Measurements from ENCODE around the gene TPD52L2.

The TPD52L2 gene

DNA sequence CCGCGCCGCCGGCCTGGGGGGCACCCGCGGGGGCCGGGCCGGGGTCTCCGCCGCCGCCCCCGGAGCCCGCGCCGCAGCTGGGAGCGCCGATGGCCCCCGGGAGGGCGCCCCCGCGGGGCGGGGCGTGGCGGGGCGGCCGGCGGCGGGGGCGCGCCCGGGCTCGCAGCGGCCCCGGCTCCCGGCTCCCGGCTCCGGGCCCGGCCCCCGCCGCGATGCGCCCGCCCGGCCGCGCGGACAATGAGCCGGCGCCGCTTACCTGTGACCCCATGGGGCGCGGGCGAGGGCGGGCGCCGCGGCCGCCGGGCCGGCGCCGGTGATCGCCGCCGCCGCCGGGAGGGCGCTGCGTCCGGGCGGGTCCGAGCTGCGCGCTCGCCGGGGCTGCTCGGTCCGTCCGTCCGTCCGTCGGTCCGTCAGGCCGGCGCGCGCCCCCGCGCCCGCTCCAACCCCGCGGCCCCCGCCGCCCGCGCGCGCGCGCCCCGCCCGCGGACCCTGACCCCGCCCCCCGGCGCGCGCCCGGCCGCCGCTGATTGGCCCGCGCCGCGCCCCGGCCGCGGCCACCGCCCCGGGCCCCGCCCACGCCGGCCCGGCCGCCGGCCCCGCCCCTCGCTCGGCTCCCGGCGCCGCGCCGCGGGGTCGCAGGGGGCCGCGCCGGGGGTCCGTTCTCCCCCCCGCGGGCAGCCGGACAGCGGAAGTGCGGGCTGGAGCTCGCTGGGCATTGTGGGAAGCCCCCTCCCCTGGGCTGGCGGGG lies 34.1 kb upstream of the TPD52L2 start, which contains the start of gene ZBTB46:
Gene ZBTB46, minus strand, starts transcription at position 424 of the 748 bp plus-strand sequence. CDS start 40,507 bp downstream, outside the sequence.
- TF ChIP-seq CTCF (IDR thresholded peaks at IDR 0.05) (no peak), ZFX (IDR thresholded peaks at IDR 0.05; ENCODE audit: borderline replicate concordance) (no peak)
- H3K27ac ChIP-seq = no peak within 1 kb of the TSS

DNA sequence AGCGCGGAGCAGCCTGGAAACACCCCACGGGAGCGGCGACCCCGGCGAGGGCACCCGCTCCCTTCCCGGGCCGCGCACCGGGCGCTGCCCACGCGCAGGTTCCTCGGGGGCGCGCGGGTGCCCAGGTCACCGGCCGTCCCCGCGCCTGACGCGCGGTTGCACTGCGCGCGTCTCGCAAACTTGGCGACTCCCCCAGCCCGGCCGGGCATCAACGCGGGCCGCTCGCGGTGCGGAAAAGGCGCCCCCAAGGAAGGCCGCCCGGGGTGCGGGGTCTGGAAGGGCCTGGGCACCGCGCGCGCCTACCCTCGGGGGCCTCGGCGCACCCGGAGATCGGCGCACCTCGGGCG lies 33.5 kb upstream of the TPD52L2 start:
- H3K27ac ChIP-seq = no peak overlapping the region
- TF ChIP-seq ZFX (IDR thresholded peaks at IDR 0.05; ENCODE audit: borderline replicate concordance) (no peak), CTCF (IDR thresholded peaks at IDR 0.05) (no peak)

DNA sequence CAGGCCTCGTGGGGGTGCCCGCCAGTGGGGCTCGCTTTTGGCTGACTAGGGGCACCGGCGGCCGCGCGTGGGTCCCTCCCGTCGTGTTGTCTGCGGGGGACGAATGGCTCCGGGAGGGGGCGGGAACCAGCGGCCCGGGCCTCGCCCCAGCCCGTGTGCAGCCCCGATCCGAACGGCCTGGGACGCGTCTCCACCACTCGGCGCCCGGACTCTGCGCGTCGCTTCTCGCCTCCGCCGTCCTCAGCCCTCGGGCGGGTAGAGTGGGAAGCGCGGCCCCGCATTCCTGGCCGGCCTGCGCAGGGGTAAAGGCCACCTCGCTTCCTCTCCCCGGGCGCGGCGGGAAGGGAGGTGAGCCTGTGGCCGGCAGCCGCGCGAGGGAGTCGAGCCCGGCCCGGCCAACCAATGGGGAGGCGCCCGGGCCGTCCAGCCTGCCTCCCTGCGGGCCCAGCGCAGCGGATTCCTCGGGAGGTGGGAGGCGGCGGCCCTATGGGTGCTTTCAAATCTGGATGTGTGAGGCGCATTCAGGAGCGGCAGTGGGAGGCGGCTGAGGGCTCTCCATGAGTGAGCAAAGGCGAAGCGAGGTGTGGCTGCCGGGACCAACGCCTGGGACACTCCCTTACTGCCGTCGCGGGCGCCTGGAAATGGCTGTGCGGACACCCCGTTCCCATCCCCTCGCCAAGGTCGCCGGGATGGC lies 32.9 kb upstream of the TPD52L2 start:
- no peak overlapping the region for H3K27ac ChIP-seq
- TF ChIP-seq ZFX (IDR thresholded peaks at IDR 0.05; ENCODE audit: borderline replicate concordance) (no peak), CTCF (IDR thresholded peaks at IDR 0.05) (no peak)

GRCh38 chr20:63833776-63834490 lies 31.1 kb upstream of the TPD52L2 start:
- no peak overlapping the region for H3K27ac ChIP-seq

GRCh38 chr20:63834491-63834880 lies 30.6 kb upstream of the TPD52L2 start:
- no peak overlapping the region for H3K27ac ChIP-seq
- TF ChIP-seq CTCF (IDR thresholded peaks at IDR 0.05) (no peak), ZFX (IDR thresholded peaks at IDR 0.05; ENCODE audit: borderline replicate concordance) (no peak)

More at GRCh38 chr20:63833776-63834490, 31.1 kb upstream of the TPD52L2 start:
- TF ChIP-seq ZFX (IDR thresholded peaks at IDR 0.05; ENCODE audit: borderline replicate concordance) = no peak
- no peak for TF ChIP-seq CTCF (IDR thresholded peaks at IDR 0.05)

GRCh38 chr20:63835021-63835858 lies 29.8 kb upstream of the TPD52L2 start:
- H3K27ac ChIP-seq = no peak overlapping the region
- TF ChIP-seq ZFX (IDR thresholded peaks at IDR 0.05; ENCODE audit: borderline replicate concordance) = no peak
- TF ChIP-seq CTCF (IDR thresholded peaks at IDR 0.05) = no peak
